Measurements from ENCODE around the gene TMEM115. TPM values are rescaled to one million over a fixed set of nuclear protein-coding genes. Genes with fewer than 3 reads are reported as not detected.

TMEM115 gene
- 12.5 TPM for polyA plus RNA-seq (2012; ENCODE audit: insufficient read depth, insufficient read length)

- DNase-seq (ENCODE audit: low read depth, low spot score): peak; percentile 98
Observed at GRCh38 chr3:50358911-50359759, at the start of gene TMEM115. TMEM115 (minus strand) TSS chr3:50359521; CDS start chr3:50359063, 458 bp downstream.

GRCh38 chr3:50408443-50408944 lies 49.2 kb upstream of the TMEM115 start:
- no peak for DNase-seq (ENCODE audit: low read depth, low spot score)
- no peak overlapping the region for H3K4me3 ChIP-seq (ENCODE audit: low read length)

More at GRCh38 chr3:50358911-50359759, at the start of gene TMEM115:
- peak within 1 kb of the TSS; percentile 90 for H3K4me3 ChIP-seq (ENCODE audit: low read length)

DNA sequence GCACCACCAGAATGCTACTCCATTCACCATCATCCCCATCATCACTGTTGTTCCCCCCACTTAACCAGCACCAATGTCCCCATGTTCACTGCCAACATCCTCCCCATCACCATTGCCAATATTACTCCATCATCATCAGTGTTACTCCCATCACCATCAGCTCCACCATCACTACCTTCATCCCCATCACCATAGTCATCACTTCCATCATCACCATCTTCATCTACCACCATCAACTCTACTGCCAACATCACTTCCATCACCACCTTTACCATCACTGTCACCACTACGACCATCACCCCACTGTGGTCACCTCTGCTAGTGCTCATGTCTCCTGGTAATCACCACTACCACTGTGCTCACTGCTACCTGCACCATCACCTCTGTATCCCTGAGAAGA lies 47.2 kb upstream of the TMEM115 start:
- no peak for DNase-seq (ENCODE audit: low read depth, low spot score)
- H3K4me3 ChIP-seq (ENCODE audit: low read length): no peak overlapping the region

DNA sequence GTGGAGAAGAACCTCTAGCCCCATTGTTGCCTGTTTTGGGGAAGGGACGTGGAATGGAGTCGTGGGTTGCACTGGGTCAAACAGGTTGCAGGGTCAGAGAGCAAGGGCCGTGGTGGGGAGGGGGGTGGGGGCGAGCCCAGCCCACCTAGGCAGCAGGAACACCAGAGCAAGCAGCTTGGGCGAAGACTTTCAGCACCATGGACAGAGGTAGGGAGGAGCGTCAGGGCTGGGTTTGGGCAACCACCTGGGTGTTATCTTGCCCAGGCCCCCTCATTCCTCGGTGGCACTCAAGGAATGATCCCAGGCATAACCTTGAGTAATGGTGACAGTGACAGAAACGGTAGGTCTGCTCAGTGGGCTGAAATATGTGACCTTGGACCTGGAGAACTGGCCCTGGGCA lies 45.9 kb upstream of the TMEM115 start:
- no peak overlapping the region for H3K4me3 ChIP-seq (ENCODE audit: low read length)
- DNase-seq (ENCODE audit: low read depth, low spot score): peak; percentile 44

GRCh38 chr3:50401978-50402595 lies 42.8 kb upstream of the TMEM115 start:
- DNase-seq (ENCODE audit: low read depth, low spot score): no peak
- no peak overlapping the region for H3K4me3 ChIP-seq (ENCODE audit: low read length)

DNA sequence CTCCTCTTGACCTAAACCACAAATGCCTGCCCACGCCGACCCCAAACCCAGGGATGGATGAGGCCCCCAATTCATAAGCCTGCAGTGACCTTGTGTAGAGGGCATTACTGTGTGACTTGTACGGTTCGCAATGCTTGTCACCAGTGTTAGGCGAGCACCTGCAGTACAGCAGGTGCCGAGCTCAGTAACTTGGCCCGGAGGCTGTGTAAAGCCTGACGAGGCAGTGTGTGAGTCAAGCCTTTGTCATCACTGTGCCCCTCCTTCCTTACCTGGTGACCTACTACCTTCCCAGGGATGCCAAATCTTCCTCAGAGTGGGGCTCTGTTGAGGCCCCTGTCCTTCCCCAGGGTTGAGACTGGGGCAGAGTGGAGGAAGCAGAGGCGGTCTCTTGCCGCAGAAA lies 37.2 kb upstream of the TMEM115 start:
- no peak overlapping the region for H3K4me3 ChIP-seq (ENCODE audit: low read length)
- DNase-seq (ENCODE audit: low read depth, low spot score): no peak

DNA sequence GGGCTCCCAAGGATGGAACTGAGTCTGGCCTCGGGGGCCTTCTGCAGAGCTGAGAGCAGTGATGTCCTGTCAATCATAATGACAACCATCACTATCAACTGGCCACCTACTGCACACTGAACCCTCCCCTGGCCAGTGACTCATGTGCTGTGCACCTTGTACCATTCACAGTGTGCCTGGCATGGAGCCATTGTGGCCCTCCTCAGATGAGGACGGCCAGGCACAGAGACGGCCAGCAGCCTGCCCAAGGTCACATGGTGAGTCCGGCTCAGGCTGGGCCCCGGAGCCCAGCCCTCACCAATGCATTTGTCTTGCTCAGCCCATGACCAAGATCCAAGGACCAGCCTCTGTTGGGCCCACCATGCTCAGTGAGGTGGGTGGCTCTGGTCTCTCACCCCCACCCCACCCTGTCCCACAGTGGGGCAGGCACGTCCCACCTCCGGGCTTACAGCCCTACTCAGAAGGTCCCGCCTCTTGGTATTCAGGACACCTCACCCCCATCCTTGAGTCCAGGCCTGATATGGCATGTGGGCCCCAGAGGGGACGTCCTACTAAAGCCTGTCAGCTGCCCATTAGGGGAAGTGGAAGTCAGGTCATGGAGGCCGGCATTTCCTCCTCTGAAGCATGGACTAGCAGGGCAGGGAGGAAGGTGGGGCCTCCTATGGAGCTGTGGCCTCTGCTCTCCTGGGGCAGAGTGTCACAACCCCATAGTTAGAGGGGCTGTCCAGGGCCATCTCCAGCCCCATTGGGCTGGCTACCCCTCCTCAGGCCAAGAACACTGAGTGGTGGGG lies 35.9 kb upstream of the TMEM115 start:
- no peak overlapping the region for H3K4me3 ChIP-seq (ENCODE audit: low read length)
- no peak for DNase-seq (ENCODE audit: low read depth, low spot score)

GRCh38 chr3:50393061-50393460 lies 33.7 kb upstream of the TMEM115 start:
- DNase-seq (ENCODE audit: low read depth, low spot score): no peak
- no peak overlapping the region for H3K4me3 ChIP-seq (ENCODE audit: low read length)

DNA sequence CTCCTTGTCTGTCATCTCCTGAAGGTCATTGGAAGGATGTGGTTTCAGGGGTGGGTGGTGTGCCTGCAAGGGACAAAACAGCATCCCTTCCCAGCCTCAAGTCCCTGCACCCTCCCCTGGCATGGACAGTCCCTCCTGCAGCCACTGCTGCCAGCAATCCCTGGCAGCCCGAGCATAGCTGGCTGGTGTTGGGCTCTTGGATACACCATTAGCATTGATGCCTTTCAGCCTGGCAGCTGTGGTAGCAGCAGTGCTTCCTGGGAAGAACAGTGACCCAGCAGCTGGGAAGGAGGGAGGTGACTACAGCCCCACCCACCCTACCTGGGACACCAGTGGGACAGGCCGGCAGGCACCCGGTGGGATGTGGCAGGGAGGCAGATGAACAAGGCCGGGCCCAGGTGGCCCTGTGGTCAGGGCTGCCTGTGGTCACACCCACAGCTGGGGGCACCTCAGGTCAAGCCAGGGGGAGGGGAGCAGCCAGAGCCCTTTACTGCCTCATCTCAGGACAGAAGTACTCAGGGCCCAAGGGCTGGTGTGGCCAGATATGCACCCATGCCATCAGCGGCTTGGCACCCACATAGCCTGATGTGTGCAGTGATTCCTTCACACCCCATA lies 32.9 kb upstream of the TMEM115 start:
- no peak overlapping the region for H3K4me3 ChIP-seq (ENCODE audit: low read length)
- DNase-seq (ENCODE audit: low read depth, low spot score): no peak

GRCh38 chr3:50390508-50391224 lies 31.3 kb upstream of the TMEM115 start:
- H3K4me3 ChIP-seq (ENCODE audit: low read length): no peak overlapping the region
- no peak for DNase-seq (ENCODE audit: low read depth, low spot score)

DNA sequence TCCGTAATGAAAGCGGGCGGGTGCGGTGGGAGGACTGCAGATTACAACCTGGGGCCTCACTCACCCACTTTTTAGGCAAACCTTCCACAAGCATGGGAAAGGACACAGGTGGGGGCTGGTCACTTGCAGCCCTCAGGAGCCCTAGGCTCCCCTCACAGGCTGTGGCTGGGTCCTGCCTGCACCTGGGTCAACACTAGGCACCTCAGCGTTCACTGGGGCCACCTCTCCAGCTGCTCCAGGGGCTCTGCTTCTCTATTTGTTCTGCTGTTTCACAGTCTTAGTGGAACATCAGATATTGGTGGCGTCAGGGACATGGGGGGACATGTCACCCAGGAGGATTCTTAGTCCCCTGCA lies 30.1 kb upstream of the TMEM115 start:
- no peak for DNase-seq (ENCODE audit: low read depth, low spot score)
- H3K4me3 ChIP-seq (ENCODE audit: low read length): no peak overlapping the region

DNA sequence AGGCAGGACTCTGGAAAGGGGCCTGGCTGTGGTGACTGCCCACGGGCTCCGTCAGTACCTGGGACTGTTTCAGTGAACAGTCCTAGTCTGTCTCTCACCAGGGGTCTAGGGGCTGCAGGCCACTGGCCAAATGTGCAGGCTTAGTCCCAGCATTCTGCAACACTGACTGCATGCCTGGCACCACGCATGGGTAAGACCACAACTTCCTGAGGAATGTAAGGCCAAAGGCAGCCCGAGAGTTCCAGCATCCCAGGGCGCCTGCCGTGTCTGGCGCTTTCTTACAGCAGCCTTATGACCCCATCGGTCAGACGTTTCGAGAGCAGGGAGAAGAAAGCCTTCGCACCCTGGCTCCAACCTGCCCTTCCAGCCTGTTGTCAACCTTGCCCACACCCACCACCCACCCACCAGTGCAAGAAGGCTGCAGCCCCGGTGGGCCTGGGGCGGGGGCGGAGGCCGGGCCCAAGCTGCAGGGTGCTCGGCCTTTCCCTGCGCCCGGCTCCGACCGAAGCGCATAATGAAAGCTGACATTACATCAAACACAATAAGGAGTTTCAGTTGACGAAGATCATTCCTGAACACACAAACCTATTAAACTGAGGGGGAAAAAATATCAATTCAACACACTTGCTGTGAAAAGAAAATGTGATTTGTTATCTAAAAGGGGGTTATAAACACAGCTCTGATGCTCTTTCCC lies 29.5 kb upstream of the TMEM115 start:
- no peak overlapping the region for H3K4me3 ChIP-seq (ENCODE audit: low read length)
- DNase-seq (ENCODE audit: low read depth, low spot score): no peak

DNA sequence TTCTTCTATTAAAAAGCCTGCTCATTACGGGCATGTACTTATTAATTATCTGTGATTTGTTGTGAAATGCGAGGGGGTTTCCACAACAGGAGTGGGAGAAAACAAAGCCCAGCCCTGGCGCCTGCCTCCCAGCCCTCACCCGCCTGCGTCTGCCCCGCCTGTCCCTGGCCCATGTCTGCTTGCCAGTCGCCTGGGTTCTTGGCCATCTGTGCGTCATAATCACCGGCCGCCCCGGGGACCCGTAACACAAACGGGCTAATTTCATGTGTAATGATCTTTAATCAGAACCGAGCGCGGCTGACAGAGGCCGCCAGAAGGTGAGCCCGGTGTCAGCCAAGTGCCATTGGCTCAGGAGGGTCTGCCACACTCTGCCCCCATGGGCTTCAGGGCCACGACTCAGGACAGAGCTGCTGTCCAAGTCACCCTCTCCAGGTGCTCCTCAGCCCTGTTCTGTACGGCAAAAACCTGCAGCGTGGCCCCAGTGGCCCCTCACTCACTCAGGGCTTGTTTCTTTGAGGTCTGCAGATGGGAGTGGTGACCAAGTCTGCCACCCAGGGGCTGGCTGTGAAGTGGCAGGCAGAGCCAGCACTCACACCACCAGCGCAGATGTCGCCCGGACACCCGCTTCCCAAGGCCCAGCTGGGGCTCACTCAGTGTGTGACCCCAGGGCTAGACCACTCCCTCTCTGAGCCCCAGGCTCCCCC lies 28.8 kb upstream of the TMEM115 start:
- DNase-seq (ENCODE audit: low read depth, low spot score): no peak

GRCh38 chr3:50385754-50386153 lies 26.4 kb upstream of the TMEM115 start:
- H3K4me3 ChIP-seq (ENCODE audit: low read length): no peak overlapping the region
- no peak for DNase-seq (ENCODE audit: low read depth, low spot score)

More for the DNA sequence above, 28.8 kb upstream of the TMEM115 start:
- H3K4me3 ChIP-seq (ENCODE audit: low read length): no peak overlapping the region

GRCh38 chr3:50383750-50384149 lies 24.4 kb upstream of the TMEM115 start:
- no peak overlapping the region for H3K4me3 ChIP-seq (ENCODE audit: low read length)
- no peak for DNase-seq (ENCODE audit: low read depth, low spot score)

DNA sequence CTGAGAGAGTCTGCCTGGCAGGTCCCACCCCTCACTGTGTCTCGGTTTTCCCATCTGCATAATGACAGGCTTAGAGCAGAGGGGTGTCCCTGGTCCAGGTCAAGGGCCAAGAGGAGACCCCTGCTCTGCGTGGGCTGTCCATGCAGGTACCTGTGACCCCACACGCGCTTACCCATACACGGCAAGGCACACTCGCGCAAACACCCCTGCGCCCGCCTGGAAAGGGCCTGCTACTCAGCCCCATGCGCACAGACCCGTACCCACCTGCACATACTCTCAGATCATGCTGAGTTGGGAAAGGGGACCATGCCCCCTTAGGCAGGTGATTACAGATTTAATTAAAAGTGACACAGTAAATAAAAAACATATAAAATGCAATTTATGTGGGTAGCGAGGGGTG lies 23.4 kb upstream of the TMEM115 start:
- no peak for DNase-seq (ENCODE audit: low read depth, low spot score)
- no peak overlapping the region for H3K4me3 ChIP-seq (ENCODE audit: low read length)

DNA sequence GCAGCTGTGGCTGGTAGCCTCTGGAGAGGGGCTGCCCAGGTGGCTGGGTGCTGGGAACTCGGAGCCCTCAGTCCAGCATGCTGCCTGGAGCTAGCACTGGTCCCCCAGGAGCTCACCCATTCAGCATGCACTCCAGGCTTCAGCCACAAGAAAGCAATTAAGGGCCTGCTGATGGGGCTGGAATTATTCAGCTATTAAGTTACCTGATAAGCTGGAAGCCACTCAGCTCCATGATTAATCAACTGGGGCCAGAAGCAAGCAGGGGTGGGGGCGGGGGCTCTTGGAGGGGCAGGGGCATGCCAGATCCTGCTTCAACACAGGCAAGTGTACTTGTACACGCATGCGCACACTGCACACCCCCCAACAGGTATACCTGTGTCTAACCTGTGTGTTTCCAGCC lies 22.1 kb upstream of the TMEM115 start:
- no peak for DNase-seq (ENCODE audit: low read depth, low spot score)
- H3K4me3 ChIP-seq (ENCODE audit: low read length): no peak overlapping the region

Data from Jurkat, Clone E6-1 (cell line).